DMS153 (cell line): ENCODE data around the gene MTUS2.
"Not testable (repeated sequence)": the region's sequence is repeated elsewhere in the genome, so short reads cannot be mapped to it uniquely, and the experiment has no call there.

Source experiments
- DNase-seq: peaks from one replicate; lab custom pipeline; 2025; lab: John Stamatoyannopoulos, UW

The MTUS2 gene

DNA sequence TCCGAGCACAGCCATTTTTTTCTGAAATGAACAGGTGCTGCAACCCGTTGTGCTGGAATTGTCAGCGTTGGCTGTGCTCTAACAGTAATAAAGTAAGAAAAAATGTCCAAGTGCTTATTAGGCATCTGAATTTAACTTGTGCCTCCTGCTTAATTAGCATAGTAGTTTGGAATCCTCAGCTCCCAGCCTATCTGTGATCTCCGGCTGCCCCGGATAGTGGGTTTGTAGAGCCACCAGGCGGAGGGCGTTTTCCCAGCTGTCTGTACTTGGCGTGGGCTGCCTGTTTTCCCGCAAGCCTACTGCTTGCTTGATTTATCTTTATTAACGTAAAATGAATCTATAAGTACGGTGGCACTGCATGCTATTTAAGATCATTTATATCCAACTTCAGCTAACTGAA, 137.9 kb downstream of the MTUS2 start:
- DNase-seq: no peak

GRCh38 chr13:28958441-28958840, 138.3 kb downstream of the MTUS2 start:
- DNase-seq: no peak

DNA sequence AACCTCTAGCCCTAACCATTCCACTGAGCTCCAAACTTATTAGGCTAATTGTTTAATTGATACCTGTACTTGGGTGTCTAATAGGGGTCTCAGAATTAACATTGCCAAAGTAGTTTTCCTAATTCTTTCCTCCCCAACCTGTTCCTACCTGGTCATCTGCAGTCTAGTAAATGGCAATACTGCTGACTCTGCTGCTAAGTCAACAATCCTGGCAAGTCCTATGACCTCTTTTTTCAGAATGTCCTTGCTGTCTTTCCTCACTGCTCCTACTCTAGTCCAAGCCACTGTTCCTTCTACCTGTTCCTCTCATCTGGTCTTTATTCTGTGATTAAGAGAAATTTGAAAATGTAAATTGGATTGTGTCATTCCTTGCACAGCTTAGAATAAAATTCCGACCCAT, 143.9 kb downstream of the MTUS2 start:
- no peak for DNase-seq

DNA sequence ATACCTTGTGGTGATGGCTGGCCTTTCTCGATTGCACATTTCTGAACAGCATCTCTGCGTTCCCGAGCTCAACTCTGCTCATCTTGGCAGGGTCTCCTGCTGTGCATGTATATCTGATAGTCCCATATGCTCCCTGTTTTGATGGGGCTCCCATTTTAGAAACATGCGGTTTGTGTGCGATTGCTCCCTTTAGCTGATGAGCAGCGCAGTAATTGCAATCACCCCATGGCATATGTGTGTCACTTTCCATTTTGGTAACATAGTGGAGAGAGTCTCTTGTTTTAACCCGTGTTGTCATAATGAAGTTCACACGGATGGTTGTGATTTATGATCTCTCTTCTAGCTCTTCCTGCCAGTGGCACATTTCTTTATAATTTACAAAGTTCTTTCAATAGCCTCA, 144.7 kb downstream of the MTUS2 start:
- no peak for DNase-seq

GRCh38 chr13:28967029-28967915, 147.1 kb downstream of the MTUS2 start:
- no peak for DNase-seq

GRCh38 chr13:28976195-28976594, 156.1 kb downstream of the MTUS2 start:
- DNase-seq: no peak

DNA sequence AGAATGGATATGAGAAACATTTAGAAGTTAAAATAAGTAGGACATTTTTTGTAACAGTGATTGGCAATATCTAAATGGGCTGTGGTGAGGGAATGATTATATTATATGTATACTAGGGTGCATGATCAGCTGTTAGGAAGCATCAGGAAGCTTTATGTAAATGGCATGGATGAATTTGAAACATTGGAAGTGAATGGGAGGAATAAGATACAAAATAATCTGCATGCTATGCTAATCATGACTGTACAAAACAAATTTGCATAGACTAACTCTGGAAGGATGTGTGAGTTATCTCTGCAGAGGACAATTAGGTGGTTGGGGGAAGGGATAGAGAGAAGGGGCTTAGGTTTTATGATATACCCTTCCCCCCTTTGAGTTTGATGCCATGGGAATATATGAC, 156.5 kb downstream of the MTUS2 start:
- DNase-seq: no peak

DNA sequence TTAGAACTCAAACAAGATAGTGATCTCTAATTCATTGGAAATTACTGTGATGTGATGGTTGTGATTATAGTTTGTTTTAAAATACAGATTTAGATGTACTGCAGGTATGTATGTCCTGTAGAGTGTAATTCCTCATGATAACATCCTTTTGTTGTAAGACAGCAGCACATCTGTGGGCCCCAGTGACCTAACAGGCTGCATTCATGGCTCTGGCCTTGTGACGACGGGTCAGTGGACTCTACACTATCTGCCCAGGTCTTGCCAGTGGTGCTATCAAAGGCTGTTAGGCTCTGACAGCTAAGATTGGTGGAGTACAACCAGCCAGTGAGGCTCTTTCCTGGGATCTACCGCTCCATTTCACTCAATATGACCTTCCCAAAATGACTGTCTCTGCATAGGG, 158.4 kb downstream of the MTUS2 start:
- no peak for DNase-seq

- no peak for DNase-seq
Measured at GRCh38 chr13:28981530-28981929, 161.4 kb downstream of the MTUS2 start.

DNA sequence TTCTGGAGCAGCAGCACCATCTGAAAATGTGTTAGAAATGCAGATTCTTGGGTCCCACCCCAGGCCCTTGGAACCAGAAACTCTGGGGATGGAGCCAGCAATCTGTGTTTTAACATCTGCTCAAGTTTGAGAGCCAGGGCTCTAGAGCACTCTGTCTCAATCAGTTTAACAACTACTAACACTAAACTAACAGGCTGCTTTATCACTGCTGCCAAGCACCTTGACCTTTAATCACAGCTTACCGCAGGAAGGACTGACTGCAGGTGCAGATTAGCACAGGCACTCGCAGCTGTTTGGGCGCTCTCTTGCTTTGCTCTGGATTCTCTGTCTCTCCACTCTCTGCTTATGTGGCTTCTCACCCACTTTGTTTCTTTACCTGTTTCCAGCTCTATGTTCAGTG, 163.5 kb downstream of the MTUS2 start:
- DNase-seq: peak; percentile 60

GRCh38 chr13:28984326-28984725, 164.2 kb downstream of the MTUS2 start:
- no peak for DNase-seq

DNA sequence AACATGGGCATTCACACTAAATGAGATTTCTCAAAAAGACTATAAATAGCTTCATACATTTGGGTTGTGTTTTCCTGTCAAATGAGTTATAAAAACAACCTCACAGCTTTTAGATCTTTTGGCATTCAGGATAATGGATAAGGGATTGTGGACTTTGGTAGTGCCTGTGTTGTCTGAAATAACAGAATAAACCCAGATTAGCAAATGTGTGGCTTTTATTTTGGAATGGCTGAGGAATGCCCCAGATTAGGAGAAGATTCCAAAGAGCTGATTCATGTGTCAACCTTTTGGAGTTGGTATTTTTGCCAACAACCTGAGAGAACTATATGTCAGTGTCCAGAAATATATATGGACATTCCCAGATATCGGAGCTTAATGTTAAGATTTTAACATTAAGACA, 164.7 kb downstream of the MTUS2 start:
- no peak for DNase-seq

GRCh38 chr13:28990378-28990777, 170.2 kb downstream of the MTUS2 start:
- not testable (repeated sequence) for DNase-seq

GRCh38 chr13:28991764-28992163, 171.6 kb downstream of the MTUS2 start:
- no peak for DNase-seq

DNA sequence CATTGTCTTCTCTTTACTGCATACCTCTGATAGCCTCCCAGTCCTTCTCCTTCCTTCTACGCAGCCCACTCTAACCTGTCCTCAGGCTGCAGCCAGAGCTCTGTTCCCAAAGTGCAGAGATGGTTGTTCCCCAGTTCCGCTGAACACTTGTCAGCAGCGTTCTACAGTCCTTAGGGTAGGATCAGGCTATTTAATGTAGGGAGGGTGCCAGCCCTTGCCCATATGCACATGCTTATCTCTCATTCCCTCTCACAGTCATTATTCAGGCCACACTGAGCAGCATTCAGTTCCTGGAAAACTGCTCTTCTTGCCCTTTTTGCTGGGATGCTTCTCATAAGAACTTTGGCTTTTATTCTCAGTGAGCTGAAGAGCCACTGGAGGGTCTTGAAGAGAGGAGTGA, 180.7 kb downstream of the MTUS2 start:
- no peak for DNase-seq

DNA sequence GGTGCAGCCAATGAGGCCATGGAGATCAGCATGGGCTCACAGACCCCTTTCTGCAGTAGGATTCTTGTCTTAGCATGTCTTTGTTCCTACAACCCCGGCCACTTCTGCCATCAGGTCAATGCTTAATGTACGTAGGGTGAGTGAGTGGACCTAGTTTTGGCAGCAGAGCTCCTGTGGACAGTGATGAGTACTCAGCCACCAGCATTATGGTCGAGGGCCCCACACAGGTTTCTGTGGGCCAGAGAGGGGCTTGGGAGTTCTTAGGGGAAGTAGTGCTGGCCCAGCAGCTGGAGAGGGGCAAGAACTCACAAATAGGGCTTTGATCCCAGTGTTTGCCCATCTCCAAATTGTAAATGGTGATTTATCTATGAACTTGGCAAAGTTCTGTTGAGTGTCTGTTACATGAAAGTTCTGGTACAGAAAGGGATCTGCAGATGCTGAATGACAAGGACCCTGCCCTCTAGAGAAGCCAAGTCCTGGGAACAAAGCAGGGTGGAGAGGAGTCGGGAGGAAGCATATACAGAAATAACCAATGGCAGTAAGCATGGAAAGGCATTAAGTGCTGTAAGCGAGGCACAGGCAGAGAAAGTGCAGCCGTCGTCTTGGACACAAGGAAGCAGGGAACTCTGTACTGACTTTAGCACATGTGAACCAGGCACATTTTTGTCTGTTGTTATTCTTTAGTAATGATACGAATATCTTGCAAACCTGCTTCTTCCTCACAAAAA, 185.1 kb downstream of the MTUS2 start:
- no peak for DNase-seq

GRCh38 chr13:29005763-29006120, 185.6 kb downstream of the MTUS2 start:
- DNase-seq: no peak

GRCh38 chr13:29006359-29006850, 186.3 kb downstream of the MTUS2 start:
- no peak for DNase-seq

GRCh38 chr13:29008296-29008695, 188.2 kb downstream of the MTUS2 start:
- DNase-seq: no peak

GRCh38 chr13:29020314-29020713, 200.2 kb downstream of the MTUS2 start:
- DNase-seq: no peak

DNA sequence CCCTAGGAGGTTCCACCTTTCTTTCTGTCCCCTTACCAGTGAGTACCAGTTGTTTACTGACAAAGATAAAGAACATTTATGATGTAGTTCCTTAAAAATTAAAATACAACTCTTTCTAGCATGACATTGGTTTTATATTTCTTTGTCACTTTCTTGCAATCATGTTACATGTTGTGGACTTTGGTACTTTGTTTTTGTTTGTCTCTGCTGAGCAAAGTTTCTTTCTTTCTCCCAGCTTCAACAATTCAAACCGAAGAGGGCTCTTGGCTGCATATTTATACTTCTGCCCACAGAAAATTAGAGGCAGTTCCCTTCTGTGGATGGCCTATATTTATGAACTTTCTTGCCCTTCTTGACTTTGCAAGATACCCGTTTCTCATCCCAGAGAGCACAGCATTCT, 201.2 kb downstream of the MTUS2 start:
- DNase-seq: no peak

DNA sequence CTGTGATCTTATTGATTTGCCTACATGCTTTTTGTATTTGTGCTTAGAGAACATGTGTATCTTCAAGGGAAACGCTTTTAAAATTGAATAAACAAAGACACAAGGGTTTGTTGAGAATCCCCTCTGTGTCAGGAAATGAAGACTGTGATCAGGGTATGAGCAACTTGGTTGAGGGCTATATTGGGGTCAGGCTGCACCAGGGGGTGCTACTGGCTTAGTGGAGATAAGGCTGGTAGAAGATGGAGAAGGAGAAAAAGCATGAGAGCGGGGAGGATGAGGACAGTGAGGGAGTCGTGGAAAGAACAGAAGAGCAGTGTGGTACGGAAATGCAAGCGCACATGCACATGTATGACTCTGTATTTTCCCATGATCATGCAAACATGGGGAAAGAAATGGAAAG, 201.6 kb downstream of the MTUS2 start:
- DNase-seq: no peak

GRCh38 chr13:29022410-29022809, 202.3 kb downstream of the MTUS2 start:
- no peak for DNase-seq
